ENCODE results near the gene STK25. TPM values are rescaled to one million over a fixed set of nuclear protein-coding genes. Genes with fewer than 3 reads are reported as not detected.

The STK25 gene
- total RNA-seq, 2 experiments from 2014 or later, result 76.1 to 81.3 TPM

- peaks cover 25% of the 10 kb centered on the region for H3K4me1 ChIP-seq (ENCODE audit: insufficient read depth, low read length)
- no peaks in the 10 kb centered on the region for H3K36me3 Mint-ChIP-seq (ENCODE audit: low read depth)
- no peaks in the 10 kb centered on the region for H3K27me3 ChIP-seq (ENCODE audit: control insufficient read depth in 1 of 2, insufficient read depth in 2 of 2, low read length in 2 of 2)
- peaks cover 15% of the 10 kb centered on the region for H3K4me1 Mint-ChIP-seq (ENCODE audit: low read depth)
- ChIA-PET CTCF (no interaction called here), POLR2A (no interaction called here)
- H3K36me3 ChIP-seq (ENCODE audit: insufficient read depth, low read length), result no peaks in the 10 kb centered on the region
- intact Hi-C loops (cut with DNase I, micrococcal nuclease), result no loop called here
- no peaks in the 10 kb centered on the region for H3K27me3 Mint-ChIP-seq
- H3K4me3 Mint-ChIP-seq, result peak overlapping the region; percentile 45
- H3K9me3 ChIP-seq (ENCODE audit: control insufficient read depth in 1 of 2, insufficient read depth in 1 of 2, low read length in 2 of 2), result no peaks in the 10 kb centered on the region
- H3K4me3 ChIP-seq (ENCODE audit: low read length), result no peak overlapping the region
- no peak overlapping the region for H3K27ac ChIP-seq (ENCODE audit: low read depth in 1 of 2, low read length in 2 of 2)
- no peaks in the 10 kb centered on the region for H3K9me3 Mint-ChIP-seq
- H3K27ac Mint-ChIP-seq, result no peak overlapping the region
- TF ChIP-seq CTCF (IDR thresholded peaks at IDR 0.05), result no peak
- ATAC-seq (ENCODE audit: poor library complexity), result no peak
- no peak for DNase-seq
These were observed 2.8 kb upstream of the STK25 start for GRCh38 chr2:241511091-241511741.

- no peak for TF ChIP-seq CTCF (IDR thresholded peaks at IDR 0.05)
- ATAC-seq (ENCODE audit: poor library complexity), result no peak
- intact Hi-C loops (cut with DNase I, micrococcal nuclease), result loop anchor here (2.0 to 10.0 kb wide), 10 partner anchors 66 to 924 kb away; partner anchors contain the start of genes D2HGDH (in 1 of the 2), FARP2 (in 1 of the 2), HDLBP (in 1 of the 2) and PPP1R7 (in 1 of the 2)
- CTCF ChIA-PET, result no interaction called here
- POLR2A ChIA-PET, result interaction anchor here (1.1 kb wide), 1 partner anchor 66 kb away, joined by 4 read pairs; no protein-coding TSS in a partner anchor
- H3K27ac ChIP-seq (ENCODE audit: low read depth in 1 of 2, low read length in 2 of 2), result peak overlapping the region; percentile 18 to 77
- H3K27me3 ChIP-seq (ENCODE audit: control insufficient read depth in 1 of 2, insufficient read depth in 2 of 2, low read length in 2 of 2), result no peaks in the 10 kb centered on the region
- no peaks in the 10 kb centered on the region for H3K36me3 Mint-ChIP-seq (ENCODE audit: low read depth)
- H3K4me3 ChIP-seq (ENCODE audit: low read length), result peak overlapping the region; percentile 63
- H3K4me1 Mint-ChIP-seq (ENCODE audit: low read depth), result peaks cover 15% of the 10 kb centered on the region
- H3K9me3 Mint-ChIP-seq, result no peaks in the 10 kb centered on the region
- no peaks in the 10 kb centered on the region for H3K36me3 ChIP-seq (ENCODE audit: insufficient read depth, low read length)
- peak overlapping the region; percentile 78 for H3K27ac Mint-ChIP-seq
- no peaks in the 10 kb centered on the region for H3K9me3 ChIP-seq (ENCODE audit: control insufficient read depth in 1 of 2, insufficient read depth in 1 of 2, low read length in 2 of 2)
- peak in 1 of 14 experiments; percentile 42 for DNase-seq
- H3K4me1 ChIP-seq (ENCODE audit: insufficient read depth, low read length), result peaks cover 30% of the 10 kb centered on the region
- peak overlapping the region; percentile 94 for H3K4me3 Mint-ChIP-seq
- H3K27me3 Mint-ChIP-seq, result no peaks in the 10 kb centered on the region
These were observed 886 bp upstream of the STK25 start for GRCh38 chr2:241509155-241509784.

- no peak for TF ChIP-seq CTCF (IDR thresholded peaks at IDR 0.05)
- no peaks in the 10 kb centered on the region for H3K9me3 ChIP-seq (ENCODE audit: control insufficient read depth in 1 of 2, insufficient read depth in 1 of 2, low read length in 2 of 2)
- ChIA-PET POLR2A (interaction anchor here (0.6 kb wide), 1 partner anchor 9 kb away, joined by 3 read pairs; no protein-coding TSS in a partner anchor), CTCF (interaction anchor here (1.0 to 1.1 kb wide), 2 partner anchors 61 to 64 kb away, joined by 3 read pairs; no protein-coding TSS in a partner anchor)
- peak overlapping the region; percentile 63 for H3K4me3 ChIP-seq (ENCODE audit: low read length)
- H3K27ac Mint-ChIP-seq, result no peak overlapping the region
- no peak overlapping the region for H3K27ac ChIP-seq (ENCODE audit: low read depth in 1 of 2, low read length in 2 of 2)
- H3K9me3 Mint-ChIP-seq, result no peaks in the 10 kb centered on the region
- no peaks in the 10 kb centered on the region for H3K36me3 ChIP-seq (ENCODE audit: insufficient read depth, low read length)
- H3K27me3 Mint-ChIP-seq, result no peaks in the 10 kb centered on the region
- ATAC-seq (ENCODE audit: poor library complexity) (peak; percentile 5), DNase-seq (peak in 9 of 14 experiments; percentile 9 to 59 (median 25))
- peak overlapping the region; percentile 89 for H3K4me3 Mint-ChIP-seq
- H3K36me3 Mint-ChIP-seq (ENCODE audit: low read depth), result no peaks in the 10 kb centered on the region
- H3K27me3 ChIP-seq (ENCODE audit: control insufficient read depth in 1 of 2, insufficient read depth in 2 of 2, low read length in 2 of 2), result no peaks in the 10 kb centered on the region
- peaks cover 15% of the 10 kb centered on the region for H3K4me1 Mint-ChIP-seq (ENCODE audit: low read depth)
- peaks cover 30% of the 10 kb centered on the region for H3K4me1 ChIP-seq (ENCODE audit: insufficient read depth, low read length)
- intact Hi-C loops (cut with DNase I, micrococcal nuclease), result loop anchor here (1.0 to 10.0 kb wide), 13 partner anchors 65 to 923 kb away; partner anchors contain the start of genes HDLBP (in 2 of the 2), SEPTIN2 (in 2 of the 2), D2HGDH (in 1 of the 2) and DTYMK (in 1 of the 2)
These were observed 749 bp downstream of the STK25 start for GRCh38 chr2:241507430-241508239.
